Activated T-helper 2 cell treated with anti-CD3 and anti-CD28 coated beads, Interferon-gamma antibody, Interleukin-2, Interleukin-4, amounts not matched to agents 10 μg/mL and 5 μg/mL and 100 μg/mL, durations not matched to agents 14 hours and 24 hours and 36 hours (primary cell): ENCODE data around the gene CTSS. TPM values are rescaled to one million over a fixed set of nuclear protein-coding genes. Genes with fewer than 3 reads are reported as not detected.

Experiments
- DNase-seq: peaks from one replicate; pipeline ENCODE4 v3.0.0; 2021; ENCODE audit warnings: low spot score
- H3K27ac Mint-ChIP-seq: one replicate; pipeline ENCODE4 v1.8.0; 2021; ENCODE audit warnings: mixed read lengths
- H3K27me3 Mint-ChIP-seq: one replicate; pipeline ENCODE4 v1.8.0; 2021; ENCODE audit warnings: low read depth, mixed read lengths
- H3K36me3 Mint-ChIP-seq: one replicate; pipeline ENCODE4 v1.8.0; 2021; ENCODE audit warnings: low read depth, mixed read lengths
- H3K4me1 Mint-ChIP-seq: one replicate; pipeline ENCODE4 v1.8.0; 2021; ENCODE audit warnings: low read depth, mixed read lengths
- H3K4me3 Mint-ChIP-seq: one replicate; pipeline ENCODE4 v1.8.0; 2021; ENCODE audit warnings: low read depth, mild to moderate bottlenecking, moderate library complexity, mixed read lengths
- H3K9me3 Mint-ChIP-seq: one replicate; pipeline ENCODE4 v1.8.0; 2021; ENCODE audit warnings: mixed read lengths
- intact Hi-C: fragments of 100-400 bp; cut with micrococcal nuclease; formaldehyde crosslinking; loops from one replicate; pipeline ENCODE4 v1.15.1; 2023
- total RNA-seq: library from RNA; stranded (reverse); gene quantifications from 2 replicates; pipeline ENCODE4 v1.2.3, GENCODE V29; 2022

CTSS gene
- total RNA-seq, 1 donor from 2014 or later: 42.0 TPM

DNA sequence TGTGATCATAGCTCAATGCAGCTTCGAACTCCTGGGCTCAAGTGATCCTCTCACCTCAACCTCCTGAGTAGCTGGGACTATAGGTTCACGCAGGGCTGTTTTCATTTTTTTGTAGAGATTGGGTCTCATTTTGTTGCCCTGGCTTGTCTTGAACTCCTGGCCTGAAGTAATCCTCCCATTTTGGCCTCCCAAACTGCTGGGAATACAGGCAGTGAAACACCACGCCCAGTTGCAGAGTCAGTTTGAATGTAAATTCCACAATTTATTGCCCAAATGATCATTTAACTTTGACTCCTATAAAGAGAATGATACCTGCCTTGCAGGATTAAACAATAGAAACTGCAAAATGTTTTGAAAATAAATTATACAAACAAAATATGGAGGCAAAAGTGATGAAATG, 79.3 kb downstream of the CTSS start:
- H3K4me3 Mint-ChIP-seq: no peak overlapping the region
- DNase-seq: no peak
- H3K9me3 Mint-ChIP-seq: no peaks in the 10 kb centered on the region
- intact Hi-C loops: no loop called here
- H3K36me3 Mint-ChIP-seq: peaks cover 26% of the 10 kb centered on the region
- no peak overlapping the region for H3K27ac Mint-ChIP-seq
- H3K27me3 Mint-ChIP-seq: no peaks in the 10 kb centered on the region
- H3K4me1 Mint-ChIP-seq: peaks cover 4% of the 10 kb centered on the region

DNA sequence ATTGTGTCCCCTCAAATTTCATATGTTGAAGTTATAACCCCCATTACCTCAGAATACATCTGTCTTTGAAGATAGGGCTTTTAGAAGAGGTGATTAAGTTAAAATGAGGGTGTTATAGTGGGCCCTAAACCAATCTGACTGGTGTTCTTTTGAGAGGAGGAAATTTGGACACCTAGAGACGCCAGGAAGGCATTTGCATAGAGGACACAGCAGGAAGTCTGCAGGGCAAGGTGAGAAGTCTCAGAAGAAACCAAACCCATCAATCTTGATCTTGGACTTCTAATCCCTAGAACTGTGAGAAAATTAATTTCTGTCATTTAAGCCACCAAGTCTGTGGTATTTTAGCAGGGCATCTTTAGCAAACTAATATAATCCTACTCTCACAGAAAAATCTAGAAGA, 81.7 kb downstream of the CTSS start:
- Mint-ChIP-seq H3K36me3 (peaks cover 23% of the 10 kb centered on the region), H3K4me3 (no peak overlapping the region), H3K4me1 (peaks cover 6% of the 10 kb centered on the region), H3K27ac (no peak overlapping the region), H3K27me3 (no peaks in the 10 kb centered on the region), H3K9me3 (no peaks in the 10 kb centered on the region)
- intact Hi-C loops: no loop called here
- DNase-seq: no peak

Other genes with a start within 250 kb of the CTSS start
- gene ADAMTSL4, start 216.4 kb downstream of the CTSS start, total RNA-seq: 2.7 and 2.9 TPM in 2 replicates
- gene MCL1, start 186.2 kb downstream of the CTSS start, total RNA-seq: 217 and 221 TPM in 2 replicates
- gene ENSA, start 136.2 kb downstream of the CTSS start, total RNA-seq: 252 and 253 TPM in 2 replicates
- 21.3 and 22.4 TPM in 2 replicates for gene GOLPH3L, start 68.6 kb downstream of the CTSS start, total RNA-seq
- gene HORMAD1, start 44.9 kb downstream of the CTSS start, total RNA-seq: 0.27 TPM in 1 of 2 replicates, not detected in the other
- 2.8 and 3.6 TPM in 2 replicates for gene CTSK, start 42.5 kb upstream of the CTSS start, total RNA-seq
- gene ARNT, start 110.8 kb upstream of the CTSS start, total RNA-seq: 38.5 and 40.4 TPM in 2 replicates
- not detected in 2 replicates for gene CTXND2, start 121.4 kb upstream of the CTSS start, total RNA-seq
- 60.9 and 61.1 TPM in 2 replicates for gene SETDB1, start 160.6 kb upstream of the CTSS start, total RNA-seq
- gene CERS2, start 209.1 kb upstream of the CTSS start, total RNA-seq: 176 and 196 TPM in 2 replicates
- gene ANXA9, start 216.5 kb upstream of the CTSS start, total RNA-seq: 0.32 TPM in 1 of 2 replicates, not detected in the other
- gene MINDY1, start 241.1 kb upstream of the CTSS start, total RNA-seq: 16.2 and 16.8 TPM in 2 replicates
- gene PRUNE1, start 242.7 kb upstream of the CTSS start, total RNA-seq: 15.1 and 15.5 TPM in 2 replicates